Activated CD8-positive, alpha-beta memory T cell treated with anti-CD3 and anti-CD28 coated beads for 24 hours (primary cell): ENCODE data around the gene KIAA0930.

Experiments
- DNase-seq: peaks from one replicate; pipeline ENCODE4 v3.0.0-alpha.2; 2020

KIAA0930 gene

GRCh38 chr22:45235851-45236342 is 4.8 kb downstream of the KIAA0930 start:
- DNase-seq = no peak

GRCh38 chr22:45235101-45235777 is 5.5 kb downstream of the KIAA0930 start:
- no peak for DNase-seq

DNA sequence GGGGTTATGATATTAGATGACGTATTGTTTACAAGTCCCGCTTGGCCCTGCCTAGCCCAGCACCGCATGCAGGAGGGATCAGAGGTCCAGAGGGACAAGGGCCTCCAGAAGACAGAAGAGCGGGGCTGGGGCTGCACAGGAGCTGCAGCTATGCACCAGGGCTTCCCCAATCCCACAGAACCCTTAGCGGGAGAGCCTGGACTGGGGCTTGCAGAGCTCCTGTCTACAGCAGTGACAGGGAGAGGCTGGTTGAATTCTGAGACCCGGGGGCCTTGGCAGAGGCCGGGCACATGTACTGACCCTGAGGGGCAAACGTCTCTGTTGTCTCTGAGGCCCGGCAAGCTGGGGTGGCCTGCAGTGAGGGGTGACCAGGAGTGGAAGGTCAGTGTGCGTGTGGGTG is 6.9 kb downstream of the KIAA0930 start:
- DNase-seq = no peak

GRCh38 chr22:45233386-45233785 is 7.3 kb downstream of the KIAA0930 start:
- DNase-seq = no peak

DNA sequence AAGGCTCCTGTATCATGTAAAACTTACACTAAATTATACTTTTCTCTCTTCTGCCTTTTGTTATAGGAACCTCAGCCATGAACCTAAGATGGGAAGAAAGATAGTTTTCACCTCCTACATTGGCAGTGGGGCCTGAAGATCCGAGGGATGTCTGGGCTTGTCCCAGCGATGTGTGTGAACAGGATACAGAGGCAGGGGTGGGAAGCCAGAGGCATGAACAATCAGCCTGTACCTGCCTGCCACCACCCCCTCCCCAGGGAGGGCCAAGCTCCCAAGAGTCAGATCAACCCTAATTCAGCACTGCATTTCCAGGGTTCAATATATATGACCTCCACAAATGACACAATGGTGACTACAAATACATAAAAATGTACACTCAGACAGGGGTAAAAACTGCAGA is 9.4 kb downstream of the KIAA0930 start:
- DNase-seq = no peak

- DNase-seq = no peak
Measured at GRCh38 chr22:45230026-45230721, 10.5 kb downstream of the KIAA0930 start.

DNA sequence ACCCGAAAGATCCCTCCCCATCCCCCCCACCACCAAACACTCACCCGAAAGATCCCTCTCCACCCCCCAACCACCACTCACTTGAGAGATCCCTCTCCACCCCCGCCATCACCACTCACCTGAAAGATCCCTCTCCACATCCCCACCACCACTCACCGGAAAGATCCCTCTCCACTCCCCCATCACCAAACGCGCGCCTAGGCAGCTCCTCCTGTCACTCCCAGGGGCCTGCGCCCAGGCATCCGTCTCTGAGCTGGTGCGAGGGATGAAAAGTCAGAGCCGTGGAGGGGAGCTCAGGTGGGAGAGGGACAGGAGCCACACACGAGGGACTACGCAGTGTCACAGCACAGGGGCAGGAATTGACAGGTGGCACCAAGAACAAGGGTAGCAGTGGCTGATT is 11.5 kb downstream of the KIAA0930 start:
- no peak for DNase-seq

DNA sequence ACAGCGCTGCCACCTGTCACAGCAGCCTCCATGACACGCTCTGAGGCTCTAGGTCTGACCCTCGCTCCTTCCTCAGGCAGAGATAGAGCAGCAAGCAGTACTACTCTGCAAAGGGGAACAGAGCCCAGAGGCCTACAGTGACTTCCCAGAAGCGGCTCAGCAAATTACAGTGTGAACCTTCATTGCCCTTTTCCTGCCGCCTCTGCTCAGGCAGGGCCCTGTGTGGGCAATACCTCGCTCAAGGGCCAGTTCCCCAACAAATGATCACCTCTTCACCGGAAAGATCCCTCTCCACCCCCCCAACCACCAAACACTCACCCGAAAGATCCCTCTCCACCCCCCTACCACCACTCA is 12.3 kb downstream of the KIAA0930 start:
- DNase-seq = no peak

- DNase-seq = no peak
Measured at GRCh38 chr22:45227645-45228400, 12.9 kb downstream of the KIAA0930 start.

GRCh38 chr22:45226503-45227186 is 14.0 kb downstream of the KIAA0930 start:
- DNase-seq = no peak

DNA sequence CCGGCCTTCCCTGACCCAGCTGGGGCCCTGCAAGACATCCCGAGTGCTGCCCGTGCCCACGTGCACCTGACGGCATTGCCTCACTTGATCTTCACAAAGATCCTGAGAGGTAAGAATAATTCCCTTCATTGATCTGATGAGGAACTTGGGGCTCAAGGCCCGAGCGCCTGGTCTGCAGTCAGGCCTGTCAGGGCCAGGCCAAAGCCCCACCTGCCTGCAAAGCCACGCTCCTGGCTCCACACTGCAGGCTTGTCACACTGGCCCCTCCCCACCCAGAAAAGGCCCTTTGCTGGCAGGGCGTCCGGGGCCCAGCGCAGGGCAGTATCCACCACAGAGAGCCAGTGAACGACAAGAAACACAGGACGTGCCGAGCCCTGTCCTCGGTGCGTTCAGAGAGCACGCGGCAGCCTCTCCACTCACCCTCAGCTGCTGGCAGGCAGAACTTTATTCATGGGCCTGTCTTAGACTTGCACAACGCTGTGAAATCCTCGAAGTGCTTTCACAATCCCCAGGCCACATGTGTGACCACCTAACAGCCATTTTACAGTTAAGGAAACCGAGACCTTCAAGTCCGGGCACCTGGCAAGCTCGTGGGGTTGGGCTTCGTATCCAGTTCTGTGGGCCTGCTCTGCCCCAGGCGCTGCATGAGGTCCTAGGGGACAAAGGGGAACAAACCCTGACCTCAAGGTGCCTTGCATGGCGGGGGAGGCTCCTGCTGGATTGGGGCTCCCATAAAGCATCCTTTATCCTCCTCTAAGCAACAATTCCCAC is 14.8 kb downstream of the KIAA0930 start:
- DNase-seq = no peak

DNA sequence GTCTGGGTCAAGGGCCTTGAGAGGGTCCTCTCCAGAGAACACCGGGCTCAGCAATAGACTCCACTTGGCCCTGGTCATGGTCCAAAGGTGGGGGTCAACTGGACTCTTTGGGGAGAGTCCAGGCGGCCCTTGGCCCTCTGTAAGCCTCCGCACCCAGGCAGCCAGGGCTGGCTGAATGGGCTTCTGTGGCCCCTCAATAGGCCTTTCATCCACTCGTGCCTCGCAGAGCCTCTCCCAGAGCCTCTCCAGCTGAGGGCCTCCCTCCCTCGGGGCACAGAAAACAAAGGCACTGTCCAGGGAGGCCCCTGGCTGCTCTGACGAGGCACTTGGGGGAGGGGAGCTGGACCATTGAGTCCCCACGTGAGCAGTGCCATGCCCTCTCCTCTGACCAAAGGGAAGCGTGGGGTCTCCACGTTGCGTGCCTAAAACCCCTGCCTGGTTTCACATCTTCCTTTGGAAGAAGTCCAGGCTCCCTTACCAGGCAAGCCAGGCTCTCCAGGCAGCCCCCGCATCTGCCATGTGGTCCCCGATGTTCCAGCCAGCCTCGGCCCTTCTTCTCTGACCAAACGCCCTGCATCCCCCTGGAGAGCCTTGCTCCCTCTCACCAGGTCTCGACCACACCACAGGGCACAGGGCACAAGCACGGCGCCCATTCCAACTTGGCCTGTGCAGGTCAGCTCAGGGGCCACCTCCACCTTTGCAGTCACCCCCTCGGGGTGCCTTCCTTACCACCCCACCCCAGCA is 15.5 kb downstream of the KIAA0930 start:
- no peak for DNase-seq

DNA sequence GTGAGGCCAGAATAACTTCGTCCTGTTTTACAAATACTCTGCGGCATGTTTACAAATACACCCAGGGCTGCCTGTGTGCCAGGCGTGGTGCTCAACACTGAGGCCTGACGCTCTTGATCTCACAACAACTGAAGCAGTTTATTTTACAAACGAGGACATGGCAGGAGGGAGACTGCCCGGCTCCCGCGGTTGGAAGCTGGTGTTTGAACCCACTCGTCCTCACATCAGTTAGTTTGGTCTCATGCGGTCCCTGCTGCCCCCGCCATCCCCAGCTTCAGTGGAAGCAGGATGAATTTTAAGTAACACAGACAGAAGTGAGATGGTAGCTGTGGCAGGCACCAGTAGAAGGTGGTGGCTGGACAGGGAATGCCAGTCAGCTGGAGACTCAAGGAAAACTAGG is 16.4 kb downstream of the KIAA0930 start:
- DNase-seq = no peak

DNA sequence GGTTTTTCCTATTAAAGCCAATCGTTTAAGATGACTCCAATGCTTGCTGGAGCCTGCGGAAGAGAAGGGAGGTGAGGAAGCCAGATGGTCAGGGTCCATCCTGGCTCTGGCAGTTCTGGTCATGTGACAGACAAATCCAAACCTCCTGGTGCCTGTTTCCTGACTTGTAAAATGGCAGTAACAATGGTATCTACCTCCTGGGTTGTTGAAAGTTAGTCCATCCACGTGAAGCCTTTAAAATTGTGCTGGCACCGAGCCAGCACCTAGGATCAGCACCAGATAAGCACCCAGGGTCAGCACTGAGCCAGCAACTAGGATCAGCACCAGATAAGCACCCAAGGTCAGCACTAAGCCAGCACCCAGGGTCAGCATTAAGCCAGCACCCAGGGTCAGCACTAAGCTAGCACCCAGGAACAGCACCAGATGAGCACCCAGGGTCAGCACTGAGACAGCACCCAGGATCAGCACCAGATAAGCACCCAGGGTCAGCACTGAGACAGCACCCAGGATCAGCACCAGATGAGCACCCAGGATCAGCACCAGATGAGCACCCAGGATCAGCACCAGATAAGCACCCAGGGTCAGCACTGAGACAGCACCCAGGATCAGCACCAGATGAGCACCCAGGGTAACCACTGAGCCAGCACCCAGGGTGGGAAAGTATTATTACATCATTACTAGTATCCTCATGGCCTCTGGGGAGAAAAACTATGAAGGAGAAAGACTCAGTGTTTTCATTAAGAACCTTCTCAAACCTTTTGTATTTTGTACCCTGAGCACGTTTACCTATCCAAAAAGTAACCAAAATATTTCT is 17.2 kb downstream of the KIAA0930 start:
- no peak for DNase-seq

DNA sequence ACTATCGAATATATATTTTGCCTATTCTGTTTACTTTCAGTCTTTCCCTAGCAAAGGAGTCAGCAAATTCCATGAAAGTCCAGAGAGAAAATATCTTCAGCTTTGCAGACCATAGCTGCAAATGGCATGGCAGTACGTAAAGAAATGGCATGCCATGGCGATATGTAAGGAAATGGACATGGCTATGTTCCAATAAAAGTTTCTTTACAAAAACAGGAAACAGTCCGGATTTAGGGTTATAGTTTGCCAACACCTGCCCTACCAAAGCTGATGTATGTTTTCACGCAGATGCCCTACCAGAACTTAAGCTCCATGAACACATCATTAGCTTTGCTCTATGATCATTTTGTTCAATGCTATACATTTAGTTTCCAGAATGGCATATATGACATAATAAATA is 19.5 kb downstream of the KIAA0930 start:
- no peak for DNase-seq

DNA sequence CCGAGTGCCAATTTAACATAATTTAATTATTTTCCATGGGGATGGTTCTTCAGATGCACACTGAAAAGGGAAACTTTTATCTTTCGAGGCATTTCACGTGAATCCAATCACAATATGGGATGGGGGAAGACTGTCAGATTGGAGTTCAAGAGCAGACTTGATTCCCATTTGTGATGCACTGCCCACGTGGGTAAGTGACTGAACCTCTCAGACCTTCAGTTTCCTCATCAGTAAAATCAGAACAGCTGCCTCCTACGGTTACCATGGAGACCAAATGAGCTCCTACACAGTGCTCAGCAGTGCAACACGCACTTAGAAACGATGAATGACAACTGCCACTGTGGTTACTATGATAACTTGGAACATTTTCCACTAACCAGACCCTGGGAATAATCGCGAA is 21.7 kb downstream of the KIAA0930 start:
- no peak for DNase-seq

DNA sequence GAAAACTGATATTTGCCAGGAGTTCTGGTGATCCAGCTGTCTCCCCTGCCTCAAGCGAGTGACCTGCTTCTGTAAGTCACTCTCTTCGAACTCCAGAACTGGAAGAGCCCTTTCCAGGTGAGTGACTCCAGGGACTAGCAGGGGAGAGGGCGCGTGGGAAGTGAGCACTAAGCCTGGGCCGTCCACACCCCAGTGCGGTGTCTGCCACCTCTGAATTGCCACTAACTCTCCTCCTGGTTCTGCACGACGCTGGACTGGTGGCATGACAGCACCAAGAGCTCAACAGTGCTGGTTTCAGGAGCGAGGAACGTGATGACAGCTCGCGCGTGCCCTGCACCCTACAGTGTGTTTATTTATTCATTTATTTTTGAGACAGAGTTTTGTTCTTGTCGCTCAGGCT is 22.9 kb downstream of the KIAA0930 start:
- DNase-seq = no peak

GRCh38 chr22:45217345-45217744 is 23.3 kb downstream of the KIAA0930 start:
- no peak for DNase-seq

DNA sequence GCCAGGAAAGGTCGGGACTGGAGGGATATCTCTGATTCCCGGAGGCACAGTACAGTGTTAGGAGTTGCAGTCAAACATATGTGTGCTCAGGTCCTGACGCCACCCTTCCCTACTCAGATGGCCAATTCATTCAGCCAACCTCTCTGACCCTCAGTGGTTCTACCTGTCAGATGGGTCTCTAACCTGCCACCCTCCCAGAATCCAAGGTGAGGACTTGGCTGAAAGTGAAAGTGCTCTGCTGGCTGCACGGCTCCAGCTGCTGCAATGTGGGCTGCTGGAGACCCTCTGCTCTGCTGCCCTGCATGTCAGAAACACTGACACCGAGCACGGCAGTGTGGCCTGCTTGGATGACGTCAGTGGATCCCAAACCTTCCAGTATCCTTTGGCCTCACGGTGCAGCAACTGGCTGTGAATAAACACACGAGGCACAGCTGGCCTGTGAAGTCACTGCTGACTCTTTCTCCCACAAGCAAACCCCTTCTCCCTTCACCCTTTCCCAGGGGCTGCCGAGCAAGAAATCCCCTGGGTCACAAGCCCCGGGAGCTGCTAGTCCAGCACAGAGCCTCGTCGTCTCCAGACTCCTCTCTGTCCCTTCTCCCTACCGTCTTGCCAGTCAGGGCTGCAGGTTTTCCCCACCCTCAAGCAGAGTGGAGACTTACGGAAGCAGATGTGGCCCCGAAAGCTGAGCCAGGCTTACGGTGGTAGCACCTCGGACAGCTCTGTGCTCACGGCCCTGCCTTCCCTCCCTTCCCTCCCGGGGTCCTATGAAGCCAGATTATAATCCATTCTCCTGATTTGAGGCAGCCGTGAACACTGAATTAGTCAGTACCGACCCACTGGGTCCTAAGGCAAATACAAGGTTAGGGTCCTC is 24.3 kb downstream of the KIAA0930 start:
- DNase-seq = no peak
